ENCODE measurements around the gene ZBED6.

- TF ChIP-seq CTCF (conservative IDR thresholded peaks at IDR 0.05), result no peak
- no peak for TF ChIP-seq ZFX (IDR thresholded peaks at IDR 0.05)
Observed at GRCh38 chr1:203794764-203795440, 521 bp upstream of the ZBED6 start.

Measured in C4-2B (cell line).